Endothelial cell of umbilical vein (primary cell): Measurements from ENCODE around the gene LAD1. TPM values are rescaled to one million over a fixed set of nuclear protein-coding genes. Genes with fewer than 3 reads are reported as not detected.

ENCODE experiments used
- BruUV-seq: library from RNA; stranded (reverse); fragments of 400-500 nt; replicated peaks from 2 replicates; lab custom pipeline; 2021; lab: Mats Ljungman, UMichigan
- CTCF ChIA-PET: fragments of 300-600, 350-600 bp; sonication (Branson Sonifier 250); formaldehyde crosslinking; loops from one replicate; lab custom pipeline; 2021; ENCODE audit warnings: antibody characterized with exemption, inconsistent platforms; lab: Charles Lee
- POLR2A ChIA-PET: fragments of 300-600, 350-600 bp; sonication (Branson Sonifier 250); formaldehyde crosslinking; loops from one replicate; lab custom pipeline; 2021; ENCODE audit warnings: antibody characterized with exemption, inconsistent platforms; lab: Charles Lee
- DNase-seq: peaks from one replicate; pipeline ENCODE4 v3.0.0-alpha.2; 2011; ENCODE audit warnings: low read depth, low spot score
- FAIRE-seq: peaks from 2 replicates; lab custom pipeline; 2011; peaks lifted over from hg19 to GRCh38; lab: Jason Lieb, UNC
- H2AFZ ChIP-seq: 2 replicates; pipeline ENCODE4 v1.6.0; 2012; ENCODE audit warnings: low read depth, low read length, control low read depth, inconsistent platforms
- H3K27ac ChIP-seq: 2 replicates; pipeline ENCODE4 v1.5.1; 2011; ENCODE audit warnings: low read depth, mild to moderate bottlenecking, control low read depth, low read length, moderate library complexity; ENCODE audit not compliant: insufficient read depth
- H3K27me3 ChIP-seq, 2 experiments: 2 replicates each; pipeline versions ENCODE4 v1.6.0 to v1.6.1; 2011; ENCODE audit warnings: low read length in 2 of 2, mixed read lengths in 1 of 2; ENCODE audit not compliant: control insufficient read depth in 2 of 2, insufficient read depth in 2 of 2
- H3K36me3 ChIP-seq, 2 experiments: 2 replicates in 1 of 2; 3 replicates in 1 of 2; pipeline ENCODE4 v1.5.1; 2011; ENCODE audit warnings: low read length in 2 of 2, mild to moderate bottlenecking in 1 of 2, moderate library complexity in 1 of 2; ENCODE audit not compliant: control insufficient read depth in 2 of 2, insufficient read depth in 2 of 2; ENCODE audit errors: extremely low read depth in 1 of 2
- H3K4me1 ChIP-seq: 3 replicates; pipeline ENCODE4 v1.5.1; 2011; ENCODE audit warnings: mild to moderate bottlenecking, low read length; ENCODE audit not compliant: control insufficient read depth, insufficient read depth; ENCODE audit errors: extremely low read depth
- H3K4me2 ChIP-seq: 2 replicates; pipeline ENCODE4 v1.6.1; 2011; ENCODE audit warnings: low read length, control low read depth, mixed read lengths; ENCODE audit not compliant: insufficient read depth
- H3K4me3 ChIP-seq, 3 experiments: fragments of 200-600 bp in 1 of 3; sonication (generic), shearing (Covaris generic) in 1 of 3; replicated peaks in 1 of 3; 2 replicates each; pipeline ENCODE4 v1.5.1; 2011 to 2016; ENCODE audit warnings: control low read depth in 3 of 3, low read length in 3 of 3, mild to moderate bottlenecking in 2 of 3, inconsistent platforms in 1 of 3, low read depth in 1 of 3, moderate library complexity in 1 of 3; ENCODE audit not compliant: insufficient read depth in 1 of 3
- H3K79me2 ChIP-seq: 2 replicates; pipeline ENCODE4 v1.6.0; 2012; ENCODE audit warnings: low read length, inconsistent platforms; ENCODE audit not compliant: control insufficient read depth, insufficient read depth
- H3K9ac ChIP-seq: replicated peaks from 2 replicates; pipeline ENCODE3; 2011; ENCODE audit warnings: low read length, control low read depth; ENCODE audit not compliant: insufficient read depth; ENCODE audit errors: extremely low read depth
- H3K9me1 ChIP-seq: replicated peaks from 3 replicates; pipeline ENCODE4 v1.6.0; 2011; ENCODE audit warnings: mild to moderate bottlenecking, low read length; ENCODE audit not compliant: control insufficient read depth, insufficient read depth; ENCODE audit errors: extremely low read depth
- H3K9me3 ChIP-seq: replicated peaks from 2 replicates; pipeline ENCODE4 v1.5.1; 2012; ENCODE audit warnings: low read length, inconsistent platforms; ENCODE audit not compliant: control insufficient read depth, insufficient read depth
- H4K20me1 ChIP-seq: replicated peaks from 2 replicates; pipeline ENCODE3; 2011; ENCODE audit warnings: mild to moderate bottlenecking, low read length; ENCODE audit not compliant: control insufficient read depth, insufficient read depth; ENCODE audit errors: extremely low read depth
- CTCF ChIP-seq, 2 donors: IDR thresholded peaks; 1 replicate in 1 of 2; 2 replicates in 1 of 2; pipeline ENCODE4 v1.5.1; 2011; ENCODE audit warnings: low read length in 2 of 2, mild to moderate bottlenecking in 2 of 2, moderate library complexity in 2 of 2, control low read depth in 1 of 2, inconsistent platforms in 1 of 2, low read depth in 1 of 2; ENCODE audit not compliant: insufficient read depth in 1 of 2; ENCODE audit errors: extremely low read depth in 1 of 2
- EZH2 ChIP-seq: IDR thresholded peaks from 2 replicates; pipeline ENCODE4 v1.6.1; 2012; ENCODE audit warnings: borderline replicate concordance, low read depth, mild to moderate bottlenecking, moderate library complexity, low read length, inconsistent platforms; ENCODE audit not compliant: severe bottlenecking
- FOS ChIP-seq: IDR thresholded peaks from 2 replicates; pipeline ENCODE4 v1.6.1; 2011; ENCODE audit warnings: mild to moderate bottlenecking, low read length, moderate library complexity, borderline replicate concordance; ENCODE audit not compliant: insufficient read depth
- GATA2 ChIP-seq: IDR thresholded peaks from 2 replicates; pipeline ENCODE4 v1.7.0; 2011; ENCODE audit warnings: low read depth, mild to moderate bottlenecking, moderate library complexity, mixed read lengths, low read length; ENCODE audit not compliant: insufficient read length, insufficient read depth
- JUN ChIP-seq: IDR thresholded peaks from 2 replicates; pipeline ENCODE4 v1.6.1; 2011; ENCODE audit warnings: borderline replicate concordance, low read depth; ENCODE audit not compliant: insufficient read length, insufficient read depth
- MYC ChIP-seq: IDR thresholded peaks from one replicate; pipeline ENCODE4 v1.6.1; 2011; ENCODE audit warnings: mild to moderate bottlenecking, low read depth, low read length
- POLR2A ChIP-seq: IDR thresholded peaks from 2 replicates; pipeline ENCODE4 v1.6.1; 2012; ENCODE audit warnings: low read depth, mild to moderate bottlenecking, control low read depth, low read length
- POLR2AphosphoS5 ChIP-seq: IDR thresholded peaks from 2 replicates; pipeline ENCODE4 v1.6.1; 2012; ENCODE audit warnings: low read depth, mild to moderate bottlenecking, control low read depth, low read length, moderate library complexity; ENCODE audit not compliant: insufficient read depth
- dilution Hi-C: fragments of 300-500 bp; cut with MboI; formaldehyde crosslinking; loops from one replicate; pipeline ENCODE4 v1.15.0; 2019; ENCODE audit warnings: low sequenced_read_pairs; ENCODE audit not compliant: extremely low pct_ligation_motif_present
- intact Hi-C: fragments of 100-400 bp; cut with micrococcal nuclease; formaldehyde crosslinking; loops from one replicate; pipeline ENCODE4 v1.10.0; 2022
- polyA plus RNA-seq, 4 experiments: library from polyadenylated mRNA; depleted of rRNA in 3 of 4; stranded (reverse) in 3 of 4; unstranded in 1 of 4; fragments of >200 nt; gene quantifications; 2 replicates each; pipeline versions ENCODE4 v1.2.1 to v1.2.3, GENCODE V29; 2011 to 2012; ENCODE audit warnings: missing spikeins in 1 of 4
- total RNA-seq: library from RNA; stranded (reverse); gene quantifications from 2 replicates; pipeline ENCODE4 v1.2.3, GENCODE V29; 2021
- TF ChIP-seq, protein P1 (sequence below): IDR thresholded peaks from 2 replicates; pipeline ENCODE4 v1.6.1; 2011; ENCODE audit not compliant: insufficient read depth, insufficient read length

The LAD1 gene
- total and polyA plus RNA-seq, 2 donors (not counting 3 experiments of a cell fraction or from before 2014, with no cell fraction given), result not detected

DNA sequence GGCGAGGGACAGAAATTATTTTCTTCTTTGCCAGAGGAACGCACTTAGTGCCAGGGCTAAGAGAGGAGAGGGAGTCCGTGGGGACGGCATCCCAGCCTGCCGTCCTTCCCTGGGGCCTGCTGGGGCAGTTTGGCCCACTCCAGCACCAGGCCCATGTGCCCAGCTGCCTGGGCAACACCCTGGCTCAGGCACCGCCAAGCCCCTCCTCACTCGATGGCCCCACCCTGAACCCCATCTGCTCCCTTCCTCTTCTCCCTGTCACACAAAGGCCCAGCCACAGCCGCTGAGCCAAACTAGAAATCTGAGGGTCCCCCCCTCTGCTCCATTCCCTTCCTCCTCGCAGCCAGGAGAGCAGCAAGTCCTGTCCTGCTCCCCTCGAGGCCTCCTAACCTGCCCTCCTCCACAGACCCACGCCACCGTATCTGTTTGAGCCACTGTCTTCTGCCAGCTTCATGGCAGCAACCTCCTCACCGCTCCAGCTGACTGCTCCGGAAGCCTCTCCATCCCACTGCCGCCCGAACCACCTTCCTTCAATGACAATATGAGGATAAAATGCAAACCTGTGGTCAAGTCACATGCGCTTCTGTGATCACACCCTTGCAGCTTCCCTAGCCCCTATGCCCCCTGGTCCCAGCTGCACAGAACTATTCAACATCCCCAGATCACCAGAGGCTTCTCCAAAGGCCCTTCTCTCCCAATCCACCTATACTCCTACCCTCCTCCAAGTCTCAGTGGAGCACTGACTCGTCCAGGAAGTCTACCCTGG is 30.8 kb upstream of the LAD1 start:
- H3K9ac ChIP-seq, result no peak overlapping the region
- no TSS peak for BruUV-seq
- no peaks in the 10 kb centered on the region for H3K79me2 ChIP-seq
- no peak overlapping the region for H3K4me2 ChIP-seq
- H3K27me3 ChIP-seq, result peaks cover 1 to 8% of the 10 kb centered on the region in 2 experiments
- no peak overlapping the region for H2AFZ ChIP-seq
- H3K9me1 ChIP-seq, result no peaks in the 10 kb centered on the region
- TF ChIP-seq POLR2A (no peak), JUN (no peak), CTCF (IDR thresholded peaks at IDR 0.05; ENCODE audit: extremely low read depth in 1 of 2, insufficient read depth in 1 of 2, low read depth in 1 of 2, low read length in 2 of 2) (no peak), POLR2AphosphoS5 (no peak), EZH2 (no peak), FOS (no peak), MYC (no peak), GATA2 (no peak)
- TF ChIP-seq, protein P1, sequence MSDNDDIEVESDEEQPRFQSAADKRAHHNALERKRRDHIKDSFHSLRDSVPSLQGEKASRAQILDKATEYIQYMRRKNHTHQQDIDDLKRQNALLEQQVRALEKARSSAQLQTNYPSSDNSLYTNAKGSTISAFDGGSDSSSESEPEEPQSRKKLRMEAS, result no peak
- no peak overlapping the region for H3K4me3 ChIP-seq
- FAIRE-seq (no peak), DNase-seq (no peak)
- no peaks in the 10 kb centered on the region for H3K4me1 ChIP-seq
- no peaks in the 10 kb centered on the region for H4K20me1 ChIP-seq
- dilution Hi-C loops, result no loop called here
- H3K27ac ChIP-seq, result no peak overlapping the region
- POLR2A ChIA-PET, result no interaction called here
- no peaks in the 10 kb centered on the region for H3K36me3 ChIP-seq
- CTCF ChIA-PET, result no interaction called here
- intact Hi-C loops, result no loop called here
- H3K9me3 ChIP-seq, result no peaks in the 10 kb centered on the region
